NCI-H2196 (cell line): ENCODE results near the gene ARHGAP1.
"Not testable (repeated sequence)": the region's sequence is repeated elsewhere in the genome, so short reads cannot be mapped to it uniquely, and the experiment has no call there.

ENCODE experiments used
- DNase-seq: peaks from one replicate; lab custom pipeline; 2025; ENCODE audit not compliant: unreplicated experiment; lab: John Stamatoyannopoulos, UW

Gene ARHGAP1

GRCh38 chr11:46724088-46724487 lies 23.7 kb upstream of the ARHGAP1 start:
- no peak for DNase-seq

GRCh38 chr11:46723359-46723680 lies 22.9 kb upstream of the ARHGAP1 start:
- no peak for DNase-seq

GRCh38 chr11:46722566-46723358 lies 22.3 kb upstream of the ARHGAP1 start:
- DNase-seq, result no peak

GRCh38 chr11:46721286-46721685 lies 20.9 kb upstream of the ARHGAP1 start:
- DNase-seq, result no peak

- no peak for DNase-seq
Observed at GRCh38 chr11:46719543-46720218, 19.3 kb upstream of the ARHGAP1 start.

GRCh38 chr11:46719048-46719542 lies 18.7 kb upstream of the ARHGAP1 start, which contains the start of gene F2:
TSS of gene F2 (plus strand) at chr11:46719213. CDS start at chr11:46719236, 23 bp downstream.
- no peak for DNase-seq

GRCh38 chr11:46718155-46719019 lies 18.0 kb upstream of the ARHGAP1 start:
- peak; percentile 28 for DNase-seq

GRCh38 chr11:46717825-46718154 lies 17.4 kb upstream of the ARHGAP1 start:
- DNase-seq, result not testable (repeated sequence)

- no peak for DNase-seq
Observed at GRCh38 chr11:46712874-46713576, 12.6 kb upstream of the ARHGAP1 start.

GRCh38 chr11:46711303-46711702 lies 10.9 kb upstream of the ARHGAP1 start:
- no peak for DNase-seq

GRCh38 chr11:46710821-46711269 lies 10.4 kb upstream of the ARHGAP1 start:
- no peak for DNase-seq

- not testable (repeated sequence) for DNase-seq
Observed at GRCh38 chr11:46709351-46709750, 8.9 kb upstream of the ARHGAP1 start.

- DNase-seq, result no peak
Observed at GRCh38 chr11:46706886-46707285, 6.5 kb upstream of the ARHGAP1 start.

- no peak for DNase-seq
Observed at GRCh38 chr11:46705070-46705688, 4.8 kb upstream of the ARHGAP1 start.

GRCh38 chr11:46701078-46701654 lies 747 bp upstream of the ARHGAP1 start:
- DNase-seq, result no peak

GRCh38 chr11:46698597-46698996 lies 1.8 kb downstream of the ARHGAP1 start:
- DNase-seq, result no peak

GRCh38 chr11:46697723-46698122 lies 2.7 kb downstream of the ARHGAP1 start:
- DNase-seq, result no peak

GRCh38 chr11:46697303-46697702 lies 3.1 kb downstream of the ARHGAP1 start:
- DNase-seq, result peak; percentile 62

- DNase-seq, result peak; percentile 91
Observed at GRCh38 chr11:46696212-46696558, 4.2 kb downstream of the ARHGAP1 start.
